ENCODE results near the gene PLEKHM2.
"Not testable (repeated sequence)": the region's sequence is repeated elsewhere in the genome, so short reads cannot be mapped to it uniquely, and the experiment has no call there.

The PLEKHM2 gene

GRCh38 chr1:15684042-15684461 lies at the start of gene PLEKHM2:
Gene PLEKHM2 (plus strand): TSS chr1:15684320. CDS start chr1:15684559, 239 bp downstream.
- peak within 1 kb of the TSS; percentile 82 for H3K4me3 ChIP-seq (ENCODE audit: low read depth, low read length)
- no peak for DNase-seq (ENCODE audit: low read depth)

GRCh38 chr1:15636436-15636835 lies 47.7 kb upstream of the PLEKHM2 start:
- DNase-seq (ENCODE audit: low read depth) = no peak
- H3K4me3 ChIP-seq (ENCODE audit: low read depth, low read length) = no peak overlapping the region

DNA sequence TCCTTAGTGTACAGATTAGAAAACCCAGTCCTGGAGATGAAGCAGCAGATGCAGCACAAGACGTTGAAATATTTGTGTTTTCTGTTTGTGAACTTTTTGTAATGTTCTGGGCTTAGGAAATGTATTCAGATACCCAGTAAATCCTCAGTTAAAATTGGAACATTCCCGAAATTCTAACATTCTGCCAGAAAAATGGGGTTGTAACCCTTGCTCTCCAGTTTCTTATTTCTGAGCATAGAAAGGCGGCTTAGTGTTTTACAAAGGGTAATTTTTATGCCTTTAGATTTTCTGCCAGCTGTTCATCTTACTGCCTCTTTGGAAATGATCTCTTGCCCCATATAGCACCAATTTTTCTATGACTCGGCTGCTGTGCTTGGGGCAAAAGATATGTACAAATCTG lies 46.3 kb upstream of the PLEKHM2 start:
- DNase-seq (ENCODE audit: low read depth) = no peak
- H3K4me3 ChIP-seq (ENCODE audit: low read depth, low read length) = no peak overlapping the region

GRCh38 chr1:15639262-15639661 lies 44.9 kb upstream of the PLEKHM2 start:
- no peak for DNase-seq (ENCODE audit: low read depth)
- H3K4me3 ChIP-seq (ENCODE audit: low read depth, low read length) = no peak overlapping the region

DNA sequence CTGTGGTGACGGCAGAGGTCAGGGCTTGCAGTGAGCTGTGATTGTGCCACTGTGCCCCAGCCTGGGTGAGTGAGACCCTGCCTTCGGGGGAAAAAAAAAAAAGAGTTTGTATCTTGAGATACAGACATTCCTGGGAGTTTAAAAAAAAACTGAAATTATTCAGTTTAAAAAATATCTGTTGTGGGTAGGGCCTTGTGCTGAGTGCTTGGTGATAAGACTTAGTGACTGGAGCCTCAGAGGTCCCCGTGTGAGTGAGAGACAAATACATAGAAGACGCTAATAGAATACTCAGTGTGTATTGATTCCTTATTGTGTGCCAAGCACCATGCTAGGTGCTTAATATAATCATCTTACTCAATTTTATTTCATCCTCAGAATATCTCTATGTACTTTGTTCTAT lies 44.2 kb upstream of the PLEKHM2 start:
- H3K4me3 ChIP-seq (ENCODE audit: low read depth, low read length) = no peak overlapping the region
- DNase-seq (ENCODE audit: low read depth) = no peak

- DNase-seq (ENCODE audit: low read depth) = no peak
- no peak overlapping the region for H3K4me3 ChIP-seq (ENCODE audit: low read depth, low read length)
Observed at GRCh38 chr1:15640667-15641066, 43.5 kb upstream of the PLEKHM2 start.

DNA sequence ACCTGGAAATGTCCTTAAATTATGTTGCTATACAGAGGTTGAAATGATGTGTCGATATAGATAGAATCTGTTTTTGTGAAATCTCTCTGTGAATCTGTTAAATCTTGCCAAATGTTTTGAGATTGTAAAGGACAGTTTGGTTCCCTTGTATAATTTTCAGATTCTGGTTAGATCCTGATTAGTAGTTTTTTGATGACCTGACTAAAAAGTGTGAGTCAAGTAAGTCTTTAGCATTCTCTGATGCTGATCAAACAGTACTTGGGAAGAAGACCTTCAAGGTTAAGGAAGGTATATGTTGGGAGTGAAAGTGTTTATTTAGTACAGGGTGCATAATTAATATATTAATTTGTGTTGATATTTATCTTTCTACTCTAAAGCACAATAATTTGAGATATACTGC lies 34.2 kb upstream of the PLEKHM2 start:
- no peak overlapping the region for H3K4me3 ChIP-seq (ENCODE audit: low read depth, low read length)
- no peak for DNase-seq (ENCODE audit: low read depth)

- no peak overlapping the region for H3K4me3 ChIP-seq (ENCODE audit: low read depth, low read length)
- DNase-seq (ENCODE audit: low read depth) = peak; percentile 6
Observed at GRCh38 chr1:15650433-15650832, 33.7 kb upstream of the PLEKHM2 start.

- not testable (repeated sequence) for H3K4me3 ChIP-seq (ENCODE audit: low read depth, low read length); DNase-seq (ENCODE audit: low read depth)
Observed at GRCh38 chr1:15652130-15652529, 32.0 kb upstream of the PLEKHM2 start.

DNA sequence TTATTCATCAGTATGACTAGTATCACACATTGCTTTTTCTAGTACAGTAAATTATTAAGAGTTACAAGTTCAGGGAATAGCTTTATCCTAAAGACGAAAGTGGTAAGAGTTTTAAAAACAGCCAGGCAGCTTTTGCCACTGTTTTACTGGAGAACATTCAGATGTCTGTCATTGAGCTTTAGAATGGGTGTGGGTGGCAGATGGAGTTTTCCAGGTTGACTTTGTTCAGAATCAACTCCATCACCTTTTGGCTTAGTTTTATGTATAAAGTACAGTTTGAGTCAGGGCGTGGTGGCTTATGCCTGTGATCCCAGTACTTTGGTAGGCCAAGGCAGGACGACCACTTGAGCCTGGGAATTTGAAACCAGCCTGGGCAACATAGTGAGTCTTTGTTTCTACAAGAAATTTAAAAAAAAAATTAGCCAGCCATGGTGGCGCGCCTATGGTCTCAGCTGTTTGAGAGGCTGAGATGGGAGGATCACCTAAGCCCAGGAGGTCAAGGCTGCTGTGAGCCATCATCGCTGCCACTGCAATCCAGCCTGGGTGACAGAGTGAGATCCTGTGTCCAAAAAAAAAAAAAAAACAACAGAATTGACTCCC lies 29.9 kb upstream of the PLEKHM2 start:
- H3K4me3 ChIP-seq (ENCODE audit: low read depth, low read length) = no peak overlapping the region
- DNase-seq (ENCODE audit: low read depth) = no peak

GRCh38 chr1:15656464-15656863 lies 27.7 kb upstream of the PLEKHM2 start:
- DNase-seq (ENCODE audit: low read depth) = no peak

DNA sequence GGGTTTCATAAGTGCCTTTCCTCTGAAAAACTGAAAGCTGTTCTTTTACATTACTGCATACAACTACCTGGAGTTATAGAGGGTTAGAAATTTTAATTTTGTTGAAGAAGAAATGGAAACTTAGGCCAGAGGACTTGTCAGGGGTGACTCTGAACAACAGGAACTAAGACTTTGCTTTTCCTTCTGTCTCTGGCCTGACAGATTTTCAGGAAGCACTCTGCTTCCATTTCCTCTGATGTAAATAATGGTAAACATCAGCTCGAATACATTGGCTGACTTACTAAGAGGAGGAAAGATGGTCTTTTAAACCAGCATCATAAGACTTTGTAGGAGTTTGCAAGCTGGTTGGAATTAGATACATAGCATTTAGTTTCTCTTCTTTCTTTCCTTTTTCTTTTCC lies 27.1 kb upstream of the PLEKHM2 start:
- no peak overlapping the region for H3K4me3 ChIP-seq (ENCODE audit: low read depth, low read length)

More at GRCh38 chr1:15656464-15656863, 27.7 kb upstream of the PLEKHM2 start:
- H3K4me3 ChIP-seq (ENCODE audit: low read depth, low read length) = no peak overlapping the region

GRCh38 chr1:15660151-15660550 lies 24.0 kb upstream of the PLEKHM2 start:
- DNase-seq (ENCODE audit: low read depth) = no peak
- H3K4me3 ChIP-seq (ENCODE audit: low read depth, low read length) = no peak overlapping the region

More for the DNA sequence above, 27.1 kb upstream of the PLEKHM2 start:
- no peak for DNase-seq (ENCODE audit: low read depth)

DNA sequence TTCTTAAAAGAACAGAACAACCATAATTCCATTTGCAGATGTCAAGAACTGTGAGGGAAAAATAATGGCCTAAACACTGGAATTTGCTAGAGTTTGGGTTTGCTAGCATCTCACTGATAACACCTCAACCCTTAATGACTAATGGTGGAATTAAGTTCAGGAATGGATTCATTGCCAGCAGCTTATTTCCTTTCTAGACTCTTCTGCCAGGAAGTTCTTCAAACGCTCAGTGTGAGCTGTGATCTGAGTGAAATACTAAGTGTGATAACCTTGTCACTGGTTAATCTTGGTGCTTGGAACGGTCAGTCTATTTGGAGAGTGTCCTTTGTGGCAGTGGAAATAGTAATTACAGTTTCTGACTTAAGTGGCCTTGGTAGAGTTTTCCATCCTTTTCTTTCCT lies 21.6 kb upstream of the PLEKHM2 start:
- no peak for DNase-seq (ENCODE audit: low read depth)
- H3K4me3 ChIP-seq (ENCODE audit: low read depth, low read length) = no peak overlapping the region

- H3K4me3 ChIP-seq (ENCODE audit: low read depth, low read length) = no peak overlapping the region
- no peak for DNase-seq (ENCODE audit: low read depth)
Observed at GRCh38 chr1:15663925-15664324, 20.2 kb upstream of the PLEKHM2 start.

DNA sequence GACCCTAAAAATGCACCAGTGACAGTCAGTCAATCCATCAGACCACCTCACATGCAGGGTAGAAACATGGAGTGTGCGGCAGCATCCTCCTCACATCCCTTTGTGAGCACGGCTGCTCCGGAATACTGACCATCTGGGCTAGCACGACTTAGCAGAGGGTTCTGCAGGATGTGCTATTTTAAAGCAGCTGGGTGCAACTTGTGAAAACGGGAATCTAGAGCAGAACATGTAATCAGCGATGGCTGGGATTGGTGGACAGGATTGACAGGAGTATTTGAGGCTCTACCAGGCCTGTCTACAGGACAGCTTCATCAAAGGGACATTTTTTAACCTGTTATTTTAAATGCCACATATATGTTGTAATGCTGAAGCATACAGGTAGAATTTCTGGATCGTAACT lies 16.8 kb upstream of the PLEKHM2 start:
- H3K4me3 ChIP-seq (ENCODE audit: low read depth, low read length) = no peak overlapping the region
- DNase-seq (ENCODE audit: low read depth) = no peak

- no peak overlapping the region for H3K4me3 ChIP-seq (ENCODE audit: low read depth, low read length)
Observed at GRCh38 chr1:15668089-15668754, 15.9 kb upstream of the PLEKHM2 start.

GRCh38 chr1:15669074-15669473 lies 15.0 kb upstream of the PLEKHM2 start:
- no peak for DNase-seq (ENCODE audit: low read depth)
- no peak overlapping the region for H3K4me3 ChIP-seq (ENCODE audit: low read depth, low read length)

More at GRCh38 chr1:15668089-15668754, 15.9 kb upstream of the PLEKHM2 start:
- no peak for DNase-seq (ENCODE audit: low read depth)

- DNase-seq (ENCODE audit: low read depth) = no peak
- no peak overlapping the region for H3K4me3 ChIP-seq (ENCODE audit: low read depth, low read length)
Observed at GRCh38 chr1:15669864-15670263, 14.3 kb upstream of the PLEKHM2 start.

DNA sequence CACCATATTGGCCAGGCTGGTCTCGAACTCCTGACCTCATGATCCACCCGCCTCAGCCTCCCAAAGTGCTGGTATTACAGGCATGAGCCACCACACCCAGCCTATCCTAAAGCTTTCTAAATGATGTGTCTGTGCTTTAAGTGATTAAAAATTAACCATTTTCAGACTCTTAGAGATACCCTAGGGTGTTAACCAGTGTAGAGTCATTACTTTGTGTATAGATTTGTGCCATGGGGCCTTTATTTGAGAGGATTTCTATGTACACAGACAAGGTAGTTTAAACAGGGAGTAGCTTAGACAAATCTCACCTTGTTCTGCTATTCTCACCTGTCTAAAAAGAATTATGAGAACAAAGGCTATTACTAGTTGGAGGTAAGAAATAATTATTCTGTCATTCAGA lies 12.7 kb upstream of the PLEKHM2 start:
- H3K4me3 ChIP-seq (ENCODE audit: low read depth, low read length) = no peak overlapping the region
- no peak for DNase-seq (ENCODE audit: low read depth)

All from skeletal muscle cell (primary cell).